GM19328 (cell line): ENCODE results near the gene SSH2.
A peak's percentile ranks its signal among the peaks of the same experiment; 100 is the strongest.
"Not testable (repeated sequence)": the region's sequence is repeated elsewhere in the genome, so short reads cannot be mapped to it uniquely, and the experiment has no call there.

Source experiments
- ATAC-seq: cut with Tn5 transposase; IDR thresholded peaks from one replicate; pipeline ENCODE4 v1.9.1; 2021; ENCODE audit warnings: mild to moderate bottlenecking, moderate library complexity; ENCODE audit not compliant: unreplicated experiment

SSH2 gene

DNA sequence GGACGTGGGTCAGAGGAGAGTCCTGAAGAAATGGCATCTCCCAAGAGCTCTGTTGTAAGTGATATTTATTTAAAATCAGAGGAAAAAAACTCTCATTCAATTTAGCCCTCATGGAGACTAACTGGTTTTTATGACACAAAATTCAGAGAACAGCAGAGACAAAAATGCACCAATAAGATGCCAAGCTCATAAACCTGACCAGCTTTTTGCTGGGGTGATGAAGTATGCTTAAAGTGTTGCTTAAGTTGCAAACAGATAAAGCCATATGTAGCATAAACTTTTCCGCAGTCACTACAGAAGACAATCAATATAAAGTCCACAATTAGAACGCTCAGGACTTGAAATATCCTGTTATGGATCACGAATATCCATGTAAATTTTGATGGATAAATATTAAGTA lies 183.4 kb downstream of the SSH2 start:
- ATAC-seq = no peak

GRCh38 chr17:29744121-29744520 lies 185.9 kb downstream of the SSH2 start:
- no peak for ATAC-seq

DNA sequence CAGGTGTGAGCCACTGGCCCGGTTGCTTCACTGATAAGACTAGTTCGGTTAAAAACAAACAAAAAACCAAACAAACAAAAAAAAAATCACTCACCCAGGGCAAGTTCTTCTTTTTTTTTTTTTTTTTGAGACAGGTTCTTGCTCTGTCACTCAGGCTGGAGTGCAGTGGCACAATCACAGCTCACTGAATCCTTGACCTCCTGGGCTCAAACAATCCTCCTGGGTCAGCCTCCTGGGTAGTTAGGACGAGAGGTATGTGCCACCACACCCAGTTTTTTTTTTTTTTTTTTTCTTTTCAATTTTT lies 187.9 kb downstream of the SSH2 start:
- no peak for ATAC-seq

DNA sequence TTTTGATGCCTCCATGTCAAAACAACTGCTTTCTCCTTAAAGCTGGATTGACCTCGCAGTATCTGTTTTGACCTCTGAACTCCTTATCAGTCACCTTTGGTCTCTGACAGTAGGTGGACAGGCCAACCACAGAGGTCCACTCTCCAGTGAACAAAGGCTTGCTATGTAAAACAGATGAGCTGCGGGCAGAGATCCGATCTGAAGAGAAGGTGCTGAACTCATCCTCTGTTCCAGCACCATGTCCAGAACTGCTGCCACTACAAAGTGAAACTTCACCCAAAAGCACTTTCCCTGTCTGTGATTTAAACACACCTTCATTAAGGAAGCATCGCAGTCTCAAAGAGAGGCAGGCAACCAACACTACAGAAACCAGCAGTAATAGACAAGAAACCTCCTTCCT lies 190.0 kb downstream of the SSH2 start:
- ATAC-seq = no peak

DNA sequence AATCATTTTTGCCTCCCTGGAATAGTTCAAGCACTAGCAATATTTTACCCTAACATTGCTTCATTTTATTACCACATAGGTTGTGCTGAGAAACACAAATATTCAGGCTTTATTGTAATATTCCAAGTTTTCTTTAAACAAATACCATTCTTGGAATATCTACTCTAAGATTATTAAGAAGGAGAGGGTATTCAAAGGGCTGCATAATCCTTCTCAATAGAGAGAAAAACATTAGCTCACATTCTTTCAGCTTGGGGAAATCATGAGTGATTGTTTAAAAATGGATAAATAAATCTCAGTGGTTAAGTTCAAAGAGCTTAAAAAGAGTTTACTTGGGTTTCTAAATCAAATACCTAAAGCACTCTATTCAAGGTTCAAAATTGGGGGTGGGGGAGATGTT lies 195.4 kb downstream of the SSH2 start:
- ATAC-seq = no peak

DNA sequence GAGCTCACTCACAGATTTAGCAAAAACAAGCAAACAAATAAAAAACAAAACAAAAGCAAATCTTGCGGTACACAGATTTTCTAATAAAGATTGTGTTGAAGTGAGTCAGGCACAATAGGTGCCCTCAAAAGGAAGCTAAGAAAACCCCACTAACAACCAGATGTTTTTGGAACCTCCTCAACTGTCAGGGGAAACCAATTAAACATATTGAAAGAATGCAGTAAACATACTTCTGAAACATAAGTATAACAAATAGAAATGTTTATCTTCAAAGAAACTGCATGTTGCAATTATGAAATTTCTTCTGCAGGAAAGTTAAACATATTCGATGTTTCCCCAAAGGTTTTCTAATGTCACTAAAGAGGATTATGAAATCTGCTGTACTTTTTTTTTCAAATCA lies 196.9 kb downstream of the SSH2 start:
- ATAC-seq = no peak

DNA sequence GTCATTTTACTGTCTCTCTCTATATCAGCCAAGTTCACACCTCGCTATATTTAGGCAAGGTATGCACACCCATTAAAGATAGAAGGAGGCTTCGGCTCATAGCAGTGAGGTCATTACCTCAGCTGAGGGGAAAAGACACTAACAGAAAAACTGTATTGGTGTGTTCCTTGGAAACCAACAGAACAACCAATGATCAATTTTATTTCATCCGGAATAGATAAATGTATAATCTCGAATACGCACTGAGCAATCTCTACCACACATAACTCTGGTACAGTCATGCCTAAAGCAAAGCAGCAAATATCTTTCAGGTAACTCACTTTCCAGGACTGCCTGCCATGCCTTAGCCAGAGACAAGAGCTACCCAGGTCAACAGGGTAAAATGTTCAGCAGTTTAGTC lies 197.4 kb downstream of the SSH2 start:
- ATAC-seq = no peak

DNA sequence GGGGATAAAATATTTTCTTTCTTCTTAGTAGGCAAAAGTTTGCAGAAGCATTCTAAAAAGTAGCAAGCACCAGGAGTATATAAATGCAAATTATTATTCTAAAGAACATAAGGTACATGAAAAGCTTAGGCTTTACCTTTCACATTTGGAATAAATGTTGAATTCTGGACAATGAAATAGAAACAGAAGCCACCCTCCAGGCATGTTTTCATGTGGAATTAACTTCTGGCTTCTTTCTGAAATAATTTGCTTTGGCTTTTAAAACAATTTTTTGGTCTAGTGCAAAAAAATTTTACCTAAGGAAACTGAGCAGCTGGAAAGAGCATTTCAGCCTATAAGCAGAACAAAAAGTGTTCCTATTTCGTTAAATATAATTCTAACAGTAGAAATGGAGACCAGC lies 197.8 kb downstream of the SSH2 start:
- no peak for ATAC-seq

GRCh38 chr17:29731589-29731929 lies 198.5 kb downstream of the SSH2 start:
- no peak for ATAC-seq

DNA sequence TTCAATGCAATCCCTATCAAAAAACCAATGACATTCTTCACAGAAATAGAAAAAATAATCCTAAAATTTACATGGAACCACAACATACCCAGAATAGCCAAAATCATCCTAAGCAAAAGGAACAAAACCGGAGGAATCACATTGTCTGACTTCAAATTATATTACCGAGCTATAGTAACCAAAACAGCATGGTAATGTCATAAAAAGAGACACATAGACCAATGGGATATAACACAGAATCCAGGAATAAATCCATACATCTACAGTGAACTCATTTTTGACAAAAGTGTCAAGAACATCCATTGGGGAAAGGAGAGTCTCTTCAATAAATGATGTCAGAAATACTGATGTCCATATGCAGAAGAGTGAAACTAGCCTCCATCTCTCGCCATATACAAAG lies 201.5 kb downstream of the SSH2 start:
- ATAC-seq = no peak

DNA sequence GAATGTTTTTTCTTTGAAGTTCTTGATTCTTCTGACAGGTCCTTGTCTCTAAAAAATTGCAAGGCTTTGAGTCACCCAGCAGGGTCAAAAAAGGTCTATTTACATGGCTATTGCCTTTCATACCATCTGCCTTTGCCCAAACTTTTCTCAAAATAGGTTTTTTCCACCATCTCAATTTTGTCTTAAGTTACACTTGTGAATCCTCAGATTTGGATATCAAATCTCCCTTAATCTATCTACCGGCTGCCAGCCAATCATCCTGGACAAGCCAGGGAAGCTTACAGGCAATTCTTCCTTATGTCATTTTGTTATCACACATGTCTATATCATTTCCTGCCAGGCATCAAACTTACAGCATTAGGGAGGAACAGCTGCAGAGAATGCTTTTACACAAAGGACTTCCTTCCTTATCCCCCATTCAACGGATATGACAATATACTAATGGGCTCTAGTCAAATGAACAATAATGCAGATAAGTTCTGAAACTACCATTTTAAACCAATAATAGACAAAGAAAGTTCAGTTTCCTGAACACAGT lies 203.2 kb downstream of the SSH2 start:
- no peak for ATAC-seq

DNA sequence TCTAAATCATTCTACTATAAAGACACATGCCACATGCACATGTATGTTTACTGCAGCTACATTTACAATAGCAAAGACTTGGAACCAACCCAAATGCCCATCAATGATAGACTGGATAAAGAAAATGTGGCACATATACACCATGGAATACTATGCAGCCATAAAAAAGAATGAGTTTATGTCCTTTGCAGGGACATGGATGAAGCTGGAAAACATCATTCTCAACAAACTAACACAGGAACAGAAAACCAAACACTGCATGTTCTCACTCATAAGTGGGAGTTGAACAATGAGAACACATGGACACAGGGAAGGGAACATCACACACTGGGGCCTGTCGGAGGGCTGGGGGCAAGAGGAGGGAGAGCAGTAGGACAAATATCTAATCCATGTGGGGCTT lies 204.6 kb downstream of the SSH2 start:
- ATAC-seq = not testable (repeated sequence)

DNA sequence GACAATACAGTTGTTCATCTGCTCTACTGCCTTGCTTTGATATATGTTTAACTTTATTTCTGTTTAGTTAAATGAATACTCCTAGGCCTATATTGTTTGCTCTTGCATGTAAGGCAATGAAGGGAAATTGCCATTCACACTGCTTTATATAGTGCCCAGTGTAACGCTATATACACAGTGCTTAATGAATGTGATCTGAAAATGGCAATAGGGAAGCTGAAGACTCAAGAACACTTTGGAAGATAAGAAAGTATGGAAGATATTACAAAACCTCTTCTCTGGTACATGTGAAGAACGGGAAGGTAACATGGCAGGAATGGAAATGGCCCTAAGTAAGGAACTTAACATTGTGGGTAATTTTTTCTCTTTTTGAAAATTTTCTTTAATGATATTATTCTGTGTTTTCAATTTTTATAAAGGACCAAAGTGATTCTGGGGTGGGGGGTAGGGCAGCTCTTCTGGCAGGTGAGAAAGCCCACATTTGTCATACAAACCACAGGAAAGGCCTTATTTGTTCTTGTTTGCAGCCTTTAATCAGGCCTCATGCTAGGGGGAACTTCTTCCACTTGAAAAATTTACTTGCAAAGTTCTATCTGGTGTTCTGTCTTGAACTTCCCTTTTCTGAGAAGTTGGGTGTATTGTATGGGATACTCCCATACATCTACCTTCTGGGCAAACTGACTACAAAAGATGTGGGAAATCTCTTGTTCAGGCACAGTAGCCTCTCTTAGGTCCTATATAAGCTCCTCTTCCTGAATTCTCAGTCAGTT lies 206.6 kb downstream of the SSH2 start:
- ATAC-seq = no peak

DNA sequence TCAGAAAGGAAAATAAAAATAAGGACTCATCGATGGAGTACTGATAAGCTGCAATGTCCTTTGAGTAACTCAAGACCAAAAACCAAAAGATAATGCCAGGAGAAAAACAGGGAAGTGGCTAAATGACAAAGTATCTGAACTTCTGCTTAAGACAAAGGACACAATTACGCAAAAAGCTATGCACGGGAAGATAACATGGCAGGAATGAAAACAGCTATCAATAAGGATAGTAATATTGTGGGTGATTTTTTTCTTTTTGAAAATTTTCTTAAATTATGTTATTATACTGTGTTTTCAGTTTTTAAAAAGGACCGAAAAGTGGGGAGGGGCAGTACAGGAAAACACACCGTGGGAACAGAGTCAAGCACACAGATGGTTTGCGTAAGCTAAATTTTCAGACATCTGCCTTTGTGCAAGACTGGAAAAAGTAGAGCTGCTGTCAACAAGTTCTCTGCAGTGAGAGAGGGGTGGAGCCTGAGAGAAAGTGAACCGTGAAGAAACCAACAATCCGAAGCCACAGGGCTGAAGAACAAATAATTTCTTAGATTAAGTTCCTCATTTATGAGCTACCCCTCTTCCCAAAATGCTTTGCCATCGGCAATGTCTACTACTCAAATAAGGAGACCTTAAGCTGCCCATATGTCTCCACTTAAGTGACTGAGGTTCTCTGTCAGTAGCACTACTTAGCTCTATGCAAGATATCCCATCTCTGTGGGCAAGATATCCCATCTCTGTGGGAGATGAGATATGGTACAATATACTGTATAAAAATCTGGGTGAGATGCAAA lies 207.4 kb downstream of the SSH2 start:
- ATAC-seq = peak; percentile 52

GRCh38 chr17:29720551-29720950 lies 209.5 kb downstream of the SSH2 start:
- no peak for ATAC-seq

DNA sequence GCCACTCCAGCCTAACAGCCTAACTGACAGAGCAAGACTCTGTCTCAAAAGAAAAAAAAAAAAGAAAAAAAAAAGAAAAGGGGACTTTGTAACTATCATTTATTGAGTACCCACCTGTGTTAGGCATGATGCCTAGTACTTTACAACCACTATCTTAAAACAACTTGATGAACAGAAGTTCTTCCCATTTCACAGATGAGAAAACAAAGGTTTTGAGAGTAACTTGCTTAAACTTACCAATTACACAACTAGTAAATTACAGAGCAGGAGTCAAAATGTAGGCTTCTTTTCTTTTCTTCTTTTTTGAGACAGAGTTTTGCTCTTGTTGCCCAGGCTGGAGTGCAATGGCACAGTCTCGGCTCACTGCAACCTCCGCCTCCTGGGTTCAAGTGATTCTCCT lies 210.6 kb downstream of the SSH2 start:
- no peak for ATAC-seq

GRCh38 chr17:29718446-29719039 lies 211.5 kb downstream of the SSH2 start:
- no peak for ATAC-seq

GRCh38 chr17:29717817-29718216 lies 212.2 kb downstream of the SSH2 start:
- ATAC-seq = no peak

- ATAC-seq = no peak
Observed at GRCh38 chr17:29716566-29716965, 213.5 kb downstream of the SSH2 start.

DNA sequence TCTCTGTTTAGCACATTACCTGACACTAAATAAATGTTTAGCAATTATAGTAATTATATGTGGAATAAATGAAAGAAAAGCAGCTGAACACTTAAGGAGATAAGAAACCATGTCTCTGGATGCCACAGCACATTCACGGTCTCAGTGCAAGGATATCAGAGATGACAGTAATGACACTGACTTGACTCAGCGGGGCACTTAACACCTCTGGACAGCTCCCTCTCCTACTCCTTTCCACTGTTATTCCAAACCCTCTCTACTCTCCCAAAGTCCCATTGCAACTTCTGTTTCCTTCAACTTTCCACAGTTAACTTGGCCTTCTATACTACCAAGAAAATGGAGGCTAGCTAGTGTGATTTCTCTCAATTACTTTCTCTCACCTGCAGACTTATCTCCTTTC lies 214.3 kb downstream of the SSH2 start:
- no peak for ATAC-seq

- no peak for ATAC-seq
Observed at GRCh38 chr17:29714146-29714545, 215.9 kb downstream of the SSH2 start.

DNA sequence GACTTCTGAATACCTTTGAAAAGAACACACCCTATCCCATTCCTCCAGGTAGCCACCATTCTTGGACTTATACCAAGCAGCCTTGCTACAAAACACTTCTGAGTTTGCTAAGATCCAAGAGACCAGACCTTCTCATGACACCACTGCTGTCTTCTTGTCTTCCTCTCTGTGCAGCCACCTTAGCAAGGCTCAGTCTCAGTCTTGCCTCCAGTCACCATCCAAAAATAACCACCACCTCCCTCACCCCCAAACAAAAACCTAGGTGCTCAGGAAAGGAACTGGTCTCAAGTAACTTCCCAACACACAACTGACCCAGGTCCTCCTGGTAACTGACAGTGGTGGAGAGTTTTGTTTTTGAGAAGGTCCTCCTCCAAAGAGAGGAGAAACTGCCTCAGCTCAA lies 216.4 kb downstream of the SSH2 start:
- no peak for ATAC-seq
